HepG2 (cell line): Measurements from ENCODE around the gene VTN. TPM values are rescaled to one million over a fixed set of nuclear protein-coding genes. Genes with fewer than 3 reads are reported as not detected.

ENCODE experiments used
- AKNA ChIP-seq: sonication (generic); formaldehyde crosslinking; IDR thresholded peaks from 2 replicates; pipeline ENCODE4 v1.4.0; 2020; ENCODE audit warnings: missing genetic modification reagents, borderline replicate concordance
- ETV5 ChIP-seq: IDR thresholded peaks from 2 replicates; pipeline ENCODE4 v1.6.1; 2018; ENCODE audit warnings: missing biosample characterization, missing genetic modification reagents, inconsistent platforms, borderline replicate concordance
- KDM4B ChIP-seq: sonication (generic); formaldehyde crosslinking; IDR thresholded peaks from 2 replicates; pipeline ENCODE4 v1.4.0; 2020; ENCODE audit warnings: missing genetic modification reagents
- NPAS2 ChIP-seq: sonication (generic); formaldehyde crosslinking; IDR thresholded peaks from 2 replicates; pipeline ENCODE4 v1.8.0; 2022; ENCODE audit warnings: mild to moderate bottlenecking, missing genetic modification reagents, borderline replicate concordance
- RORA ChIP-seq: sonication (generic); formaldehyde crosslinking; IDR thresholded peaks from 2 replicates; pipeline ENCODE4 v1.5.0; 2020; ENCODE audit warnings: mild to moderate bottlenecking, missing genetic modification reagents, moderate library complexity
- ZBTB21 ChIP-seq: sonication (generic); formaldehyde crosslinking; IDR thresholded peaks from 2 replicates; pipeline ENCODE4 v1.4.0; 2020; ENCODE audit warnings: missing genetic modification reagents
- ZFP82 ChIP-seq: sonication (generic); formaldehyde crosslinking; IDR thresholded peaks from 2 replicates; pipeline ENCODE4 v1.5.1; 2020; ENCODE audit warnings: mild to moderate bottlenecking, missing genetic modification reagents, borderline replicate concordance
- ZMAT5 ChIP-seq: sonication (generic); formaldehyde crosslinking; IDR thresholded peaks from 2 replicates; pipeline ENCODE4 v1.5.0; 2020; ENCODE audit warnings: mild to moderate bottlenecking, low read depth, missing genetic modification reagents, borderline replicate concordance
- ZNF276 ChIP-seq: sonication (generic); formaldehyde crosslinking; IDR thresholded peaks from 2 replicates; pipeline ENCODE4 v1.4.0; 2020; ENCODE audit warnings: mild to moderate bottlenecking, low read depth, missing genetic modification reagents
- ZNF577 ChIP-seq: sonication (generic); formaldehyde crosslinking; IDR thresholded peaks from 2 replicates; pipeline ENCODE4 v1.4.0; 2020; ENCODE audit warnings: mild to moderate bottlenecking, low read depth, missing genetic modification reagents, borderline replicate concordance
- polyA plus RNA-seq, 8 experiments: library from polyadenylated mRNA; depleted of rRNA in 3 of 8; stranded (reverse) in 7 of 8; unstranded in 1 of 8; fragments of >200 nt; fragmentation: Illumina TruSeq in 4 of 8; extraction: Trizol in 4 of 8; gene quantifications; 2 replicates each; pipeline versions ENCODE4 v1.2.1 to v1.2.3, GENCODE V29; 2011 to 2016; ENCODE audit warnings: low read depth in 4 of 8, missing spikeins in 1 of 8, mixed read lengths in 1 of 8; ENCODE audit not compliant: insufficient read depth in 1 of 8
- total RNA-seq, 5 experiments: library from RNA; depleted of rRNA; stranded (reverse); fragments of >200 nt; fragmentation: Illumina TruSeq; extraction: Trizol; gene quantifications; 2 replicates each; pipeline ENCODE4 v1.2.3, GENCODE V29; 2016; ENCODE audit warnings: low read depth in 1 of 5
- TF ChIP-seq, protein P1 (sequence below): sonication (generic); formaldehyde crosslinking; IDR thresholded peaks from 2 replicates; pipeline ENCODE4 v1.9.0; 2021; ENCODE audit warnings: missing genetic modification reagents, borderline replicate concordance
- TF ChIP-seq, protein P2 (sequence below), 2 experiments: sonication (generic) in 1 of 2; formaldehyde crosslinking in 1 of 2; IDR thresholded peaks; 2 replicates each; pipeline versions ENCODE4 v1.4.0 to v1.6.1; 2018 to 2020; ENCODE audit warnings: missing genetic modification reagents in 2 of 2, borderline replicate concordance in 1 of 2, low read depth in 1 of 2, mild to moderate bottlenecking in 1 of 2, missing biosample characterization in 1 of 2
- TF ChIP-seq, protein P3 (sequence below): sonication (generic); formaldehyde crosslinking; conservative IDR thresholded peaks from 2 replicates; pipeline ENCODE4 v1.8.0; 2022; ENCODE audit warnings: mild to moderate bottlenecking, moderate library complexity, missing genetic modification reagents

The VTN gene
- total and polyA plus RNA-seq, 2 of the 13 experiments (the other 11 are each of a cell fraction or from before 2014, with no cell fraction given): 108 to 131 TPM

- TF ChIP-seq ZNF276 (CRISPR knock-in tag) (0 out of 2 replicates have a peak, but pooled peaks have one; percentile 16), ZMAT5 (no peak), ZBTB21 (0 out of 2 replicates have a peak, but pooled peaks have one; percentile 30), ZFP82 (CRISPR knock-in tag) (0 out of 2 replicates have a peak, but pooled peaks have one; percentile 52), ZNF577 (CRISPR knock-in tag) (no peak), ETV5 (CRISPR knock-in tag) (peak; percentile 71; the same call in 1 of the 2 replicates), RORA (no peak), KDM4B (CRISPR knock-in tag) (no peak), NPAS2 (no peak), AKNA (no peak)
- TF ChIP-seq, protein P1, sequence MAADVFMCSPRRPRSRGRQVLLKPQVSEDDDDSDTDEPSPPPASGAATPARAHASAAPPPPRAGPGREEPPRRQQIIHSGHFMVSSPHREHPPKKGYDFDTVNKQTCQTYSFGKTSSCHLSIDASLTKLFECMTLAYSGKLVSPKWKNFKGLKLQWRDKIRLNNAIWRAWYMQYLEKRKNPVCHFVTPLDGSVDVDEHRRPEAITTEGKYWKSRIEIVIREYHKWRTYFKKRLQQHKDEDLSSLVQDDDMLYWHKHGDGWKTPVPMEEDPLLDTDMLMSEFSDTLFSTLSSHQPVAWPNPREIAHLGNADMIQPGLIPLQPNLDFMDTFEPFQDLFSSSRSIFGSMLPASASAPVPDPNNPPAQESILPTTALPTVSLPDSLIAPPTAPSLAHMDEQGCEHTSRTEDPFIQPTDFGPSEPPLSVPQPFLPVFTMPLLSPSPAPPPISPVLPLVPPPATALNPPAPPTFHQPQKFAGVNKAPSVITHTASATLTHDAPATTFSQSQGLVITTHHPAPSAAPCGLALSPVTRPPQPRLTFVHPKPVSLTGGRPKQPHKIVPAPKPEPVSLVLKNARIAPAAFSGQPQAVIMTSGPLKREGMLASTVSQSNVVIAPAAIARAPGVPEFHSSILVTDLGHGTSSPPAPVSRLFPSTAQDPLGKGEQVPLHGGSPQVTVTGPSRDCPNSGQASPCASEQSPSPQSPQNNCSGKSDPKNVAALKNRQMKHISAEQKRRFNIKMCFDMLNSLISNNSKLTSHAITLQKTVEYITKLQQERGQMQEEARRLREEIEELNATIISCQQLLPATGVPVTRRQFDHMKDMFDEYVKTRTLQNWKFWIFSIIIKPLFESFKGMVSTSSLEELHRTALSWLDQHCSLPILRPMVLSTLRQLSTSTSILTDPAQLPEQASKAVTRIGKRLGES (CRISPR knock-in tag): no peak; the same call in 1 of the 2 replicates
- TF ChIP-seq, protein P2, sequence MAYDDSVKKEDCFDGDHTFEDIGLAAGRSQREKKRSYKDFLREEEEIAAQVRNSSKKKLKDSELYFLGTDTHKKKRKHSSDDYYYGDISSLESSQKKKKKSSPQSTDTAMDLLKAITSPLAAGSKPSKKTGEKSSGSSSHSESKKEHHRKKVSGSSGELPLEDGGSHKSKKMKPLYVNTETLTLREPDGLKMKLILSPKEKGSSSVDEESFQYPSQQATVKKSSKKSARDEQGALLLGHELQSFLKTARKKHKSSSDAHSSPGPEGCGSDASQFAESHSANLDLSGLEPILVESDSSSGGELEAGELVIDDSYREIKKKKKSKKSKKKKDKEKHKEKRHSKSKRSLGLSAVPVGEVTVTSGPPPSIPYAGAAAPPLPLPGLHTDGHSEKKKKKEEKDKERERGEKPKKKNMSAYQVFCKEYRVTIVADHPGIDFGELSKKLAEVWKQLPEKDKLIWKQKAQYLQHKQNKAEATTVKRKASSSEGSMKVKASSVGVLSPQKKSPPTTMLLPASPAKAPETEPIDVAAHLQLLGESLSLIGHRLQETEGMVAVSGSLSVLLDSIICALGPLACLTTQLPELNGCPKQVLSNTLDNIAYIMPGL (CRISPR knock-in tag; IDR thresholded peaks at IDR 0.05; ENCODE audit: borderline replicate concordance in 1 of 2, low read depth in 1 of 2): peak; percentile 57 to 59; a peak in 1 of 4 replicates
- TF ChIP-seq, protein P3, sequence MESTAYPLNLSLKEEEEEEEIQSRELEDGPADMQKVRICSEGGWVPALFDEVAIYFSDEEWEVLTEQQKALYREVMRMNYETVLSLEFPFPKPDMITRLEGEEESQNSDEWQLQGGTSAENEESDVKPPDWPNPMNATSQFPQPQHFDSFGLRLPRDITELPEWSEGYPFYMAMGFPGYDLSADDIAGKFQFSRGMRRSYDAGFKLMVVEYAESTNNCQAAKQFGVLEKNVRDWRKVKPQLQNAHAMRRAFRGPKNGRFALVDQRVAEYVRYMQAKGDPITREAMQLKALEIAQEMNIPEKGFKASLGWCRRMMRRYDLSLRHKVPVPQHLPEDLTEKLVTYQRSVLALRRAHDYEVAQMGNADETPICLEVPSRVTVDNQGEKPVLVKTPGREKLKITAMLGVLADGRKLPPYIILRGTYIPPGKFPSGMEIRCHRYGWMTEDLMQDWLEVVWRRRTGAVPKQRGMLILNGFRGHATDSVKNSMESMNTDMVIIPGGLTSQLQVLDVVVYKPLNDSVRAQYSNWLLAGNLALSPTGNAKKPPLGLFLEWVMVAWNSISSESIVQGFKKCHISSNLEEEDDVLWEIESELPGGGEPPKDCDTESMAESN (CRISPR knock-in tag): 0 out of 2 replicates have a peak, but pooled peaks have one; percentile 31
These were observed 1.7 kb downstream of the VTN start (continued) for GRCh38 chr17:28368306-28368831.
